Inflammatory macrophage treated with lipopolysaccharide for 1 hour (primary cell): ENCODE results near the gene ITIH1.

Experiments used
- DNase-seq, 2 donors: peaks; one replicate each; pipeline ENCODE4 v3.0.0-alpha.2; 2020 to 2022

Gene ITIH1

DNA sequence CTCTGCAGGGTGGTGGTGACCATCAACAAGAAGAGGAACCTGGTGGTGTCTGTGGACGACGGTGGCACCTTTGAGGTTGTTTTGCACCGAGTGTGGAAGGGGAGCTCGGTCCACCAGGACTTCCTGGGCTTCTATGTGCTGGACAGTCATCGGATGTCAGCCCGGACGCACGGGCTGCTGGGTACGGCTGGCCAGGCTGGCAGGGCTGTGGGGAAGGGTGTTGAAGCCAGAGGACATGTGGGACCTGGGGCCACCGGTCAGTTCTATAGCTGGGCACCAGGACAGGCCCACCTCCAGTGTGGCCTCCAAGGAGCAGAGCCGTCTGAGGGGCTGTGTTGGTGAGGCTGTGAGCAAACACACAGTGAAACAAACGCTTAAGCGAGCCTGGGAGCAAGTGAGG, 13.3 kb downstream of the ITIH1 start:
- DNase-seq = no peak

GRCh38 chr3:52791366-52791765, 14.0 kb downstream of the ITIH1 start:
- no peak for DNase-seq

DNA sequence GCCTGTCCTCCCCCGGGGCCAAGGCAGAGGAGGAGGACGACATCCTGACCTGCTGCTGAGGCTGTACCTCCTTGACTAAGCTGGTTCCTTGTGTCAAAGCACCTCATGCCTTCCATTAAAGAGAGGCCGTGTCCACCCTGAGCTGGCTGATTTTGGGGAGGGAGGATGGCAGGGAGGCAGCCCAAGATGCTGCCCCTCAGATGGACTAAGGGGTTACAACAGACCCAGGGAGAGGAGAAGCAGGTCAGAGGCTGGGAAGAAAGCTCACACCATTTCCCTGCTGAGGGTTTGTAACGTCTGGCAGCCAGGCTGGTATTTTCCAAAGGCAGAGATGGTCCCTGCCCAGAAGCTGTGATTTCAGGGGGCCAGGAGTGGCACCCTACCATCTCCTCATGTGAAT, 14.5 kb downstream of the ITIH1 start:
- no peak for DNase-seq

GRCh38 chr3:52792413-52792812, 15.0 kb downstream of the ITIH1 start:
- DNase-seq = no peak

DNA sequence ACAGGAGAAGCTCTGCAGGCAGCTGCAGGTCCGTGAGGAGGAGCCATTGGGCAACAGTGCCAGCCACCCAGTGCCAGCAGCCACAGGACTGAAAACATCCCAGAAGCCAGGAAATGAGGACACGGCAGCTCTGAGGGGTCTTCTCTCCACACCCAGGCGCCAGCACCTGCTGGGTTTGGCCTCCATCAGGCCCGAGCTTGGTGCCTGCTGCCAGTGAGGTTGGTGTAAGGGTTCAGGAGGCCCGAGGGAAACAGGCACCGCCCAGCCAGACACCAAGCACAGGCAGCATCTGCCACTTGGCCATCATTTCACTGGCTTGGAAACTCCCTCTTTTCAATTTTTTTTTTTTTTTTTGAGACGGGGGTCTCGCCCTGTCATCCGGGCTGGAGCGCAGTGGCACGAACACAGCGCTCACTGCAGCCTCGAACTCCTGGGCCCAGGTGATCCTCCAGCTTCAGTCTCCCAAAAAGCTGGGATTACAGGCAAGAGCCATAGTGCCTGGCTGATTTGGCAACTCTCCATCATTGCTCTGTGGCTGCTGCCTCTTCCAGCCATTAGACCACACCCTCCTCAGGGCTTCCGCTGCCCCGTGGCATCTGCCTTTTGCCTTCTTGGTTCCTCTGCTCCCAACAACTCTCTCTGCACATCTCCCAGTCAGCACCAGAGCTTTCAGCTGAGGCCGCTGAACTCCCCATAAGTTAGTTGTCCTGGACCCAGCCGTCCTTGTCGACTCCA, 15.7 kb downstream of the ITIH1 start:
- peak in 1 of 2 donors; percentile 26 for DNase-seq

DNA sequence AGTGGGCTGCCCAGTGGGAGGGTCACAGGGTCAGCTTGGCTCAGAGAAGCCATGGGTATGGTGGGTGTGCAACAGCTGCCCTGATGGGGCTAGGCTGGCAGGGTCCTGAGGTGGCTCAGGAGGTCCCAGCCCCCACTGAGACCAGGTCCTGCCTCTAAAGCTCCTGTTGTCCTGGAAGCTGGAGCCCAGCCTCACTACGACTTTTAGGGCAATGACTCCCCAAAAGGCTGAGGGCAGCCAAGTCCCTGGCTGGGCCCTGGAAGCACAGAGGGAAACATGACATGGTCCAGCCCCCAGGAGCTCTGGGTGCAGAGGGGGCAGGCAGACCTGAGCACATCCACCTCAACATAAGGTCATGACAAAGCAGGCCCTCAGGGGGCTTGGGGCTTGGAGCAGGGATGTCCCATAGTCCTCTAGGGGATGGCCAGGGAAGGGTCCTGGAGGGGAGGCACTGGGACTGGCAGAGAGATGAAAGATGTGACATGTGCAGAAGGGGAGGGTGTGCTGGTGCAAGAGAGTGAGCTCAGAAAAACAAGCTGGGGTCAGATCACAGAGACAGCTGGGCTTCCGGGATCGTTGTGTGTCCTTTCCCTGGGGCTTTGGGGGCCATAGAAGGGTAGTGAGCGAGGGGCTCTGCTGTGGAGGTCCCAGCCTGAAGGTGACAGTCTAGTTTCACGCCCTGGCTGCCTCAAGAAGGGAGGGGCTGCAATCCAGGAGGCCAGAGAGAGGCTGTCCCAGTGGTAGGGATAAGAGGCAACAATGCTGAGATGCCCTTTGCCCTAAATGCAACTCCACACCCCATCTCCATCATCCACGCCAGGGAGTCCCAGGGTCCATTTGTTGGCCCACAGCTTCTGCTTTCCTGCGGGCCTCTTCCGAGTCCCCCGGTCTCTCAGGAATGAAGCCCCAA, 16.6 kb downstream of the ITIH1 start:
- DNase-seq = no peak

- no peak for DNase-seq
Observed at GRCh38 chr3:52794612-52795099, 17.3 kb downstream of the ITIH1 start, which contains the start of gene ITIH3. ITIH3 (plus strand) TSS chr3:52794796; CDS start chr3:52794804, 8 bp downstream.

DNA sequence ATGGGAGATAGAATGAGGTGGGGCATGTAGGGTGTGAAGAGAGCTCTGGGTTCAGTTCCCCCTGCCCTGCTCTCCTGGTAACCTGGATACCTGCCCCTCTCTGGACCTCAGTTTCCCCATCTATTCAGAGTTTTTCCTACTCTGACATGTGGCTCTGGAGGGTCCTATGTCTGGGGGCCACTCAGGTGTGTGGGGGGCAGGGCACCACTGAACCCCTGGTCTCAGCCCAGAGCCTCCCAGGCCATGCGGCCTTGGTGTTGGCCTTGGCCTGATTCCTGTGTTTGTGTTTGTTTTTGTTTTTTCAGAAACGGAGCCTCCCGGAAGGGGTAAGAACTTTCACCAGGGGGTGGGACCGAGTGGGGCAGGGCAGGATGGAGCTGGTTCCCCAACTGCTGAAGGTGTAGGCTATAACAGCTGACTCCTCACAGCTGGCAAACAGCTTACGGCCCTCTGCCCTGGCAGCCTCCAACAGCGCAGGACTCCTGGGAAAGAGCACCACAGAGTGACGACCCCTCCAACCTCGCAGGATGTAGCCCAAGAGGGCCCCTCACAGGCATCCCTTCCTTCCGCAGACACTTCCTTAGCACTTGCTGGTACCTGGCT, 18.0 kb downstream of the ITIH1 start:
- DNase-seq = no peak

- DNase-seq = no peak
Observed at GRCh38 chr3:52796411-52796810, 19.0 kb downstream of the ITIH1 start.

GRCh38 chr3:52798376-52798977, 21.1 kb downstream of the ITIH1 start:
- DNase-seq = no peak

GRCh38 chr3:52798978-52799476, 21.6 kb downstream of the ITIH1 start:
- peak; percentile 11 to 53 for DNase-seq

DNA sequence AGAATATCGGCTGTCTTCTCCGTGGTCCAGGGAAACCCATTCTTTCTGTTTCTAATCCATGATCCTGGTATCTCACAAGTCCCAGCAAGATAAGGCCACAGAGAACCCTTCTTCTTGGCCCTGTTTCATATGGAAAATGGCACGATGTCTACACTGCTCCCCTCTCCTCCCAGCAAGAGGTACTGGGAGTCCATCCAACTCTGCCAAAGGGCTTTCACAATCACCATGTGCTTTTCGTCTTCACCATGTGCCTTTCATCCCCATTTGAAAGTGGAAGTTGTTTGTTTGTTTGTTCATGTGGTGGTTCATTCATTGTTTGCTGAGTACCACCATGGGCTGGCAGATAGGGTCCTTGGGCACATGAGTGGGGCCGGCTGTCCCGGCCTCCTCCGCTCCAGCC, 22.7 kb downstream of the ITIH1 start:
- no peak for DNase-seq

GRCh38 chr3:52801839-52802238, 24.4 kb downstream of the ITIH1 start:
- DNase-seq = no peak

- DNase-seq = no peak
Observed at GRCh38 chr3:52805270-52806039, 28.1 kb downstream of the ITIH1 start.

DNA sequence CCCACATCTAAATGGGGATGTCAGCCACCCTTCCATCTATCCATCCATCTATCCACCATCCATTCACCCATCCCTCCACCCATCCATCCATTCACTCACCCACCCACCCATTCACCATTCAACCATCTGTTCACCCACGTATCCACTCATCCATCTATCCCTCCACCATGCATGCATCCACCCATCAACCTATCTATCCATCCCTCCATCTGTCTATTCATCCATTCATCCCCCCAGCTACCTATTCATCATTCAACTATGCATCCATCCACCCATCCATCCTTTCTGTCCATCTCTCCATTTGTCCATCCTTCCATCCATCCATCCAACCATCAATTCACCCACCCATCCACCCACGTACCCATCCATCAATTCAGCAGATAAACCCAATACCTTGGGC, 31.8 kb downstream of the ITIH1 start:
- DNase-seq = no peak

GRCh38 chr3:52809662-52810377, 32.4 kb downstream of the ITIH1 start:
- no peak for DNase-seq

DNA sequence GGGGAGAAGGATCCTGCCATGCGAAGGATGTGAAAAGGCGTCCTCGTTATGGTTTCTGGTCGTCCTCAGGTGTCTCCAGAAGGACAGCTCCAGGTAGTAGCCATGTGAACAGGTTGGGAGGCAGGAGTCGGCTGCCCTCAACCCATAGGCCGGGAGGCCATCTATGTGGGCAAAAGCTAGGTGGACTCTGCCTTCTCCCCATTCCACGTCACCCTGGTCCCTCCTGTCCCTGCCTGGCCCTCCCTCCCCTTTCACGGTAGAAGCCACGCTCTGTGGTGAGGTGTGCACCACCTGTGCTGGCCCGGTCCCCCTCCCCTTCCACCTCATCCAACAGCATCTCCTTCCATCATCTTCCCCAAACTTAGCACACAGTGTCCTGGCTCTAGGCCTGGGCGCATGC, 33.5 kb downstream of the ITIH1 start:
- no peak for DNase-seq

GRCh38 chr3:52811452-52812011, 34.1 kb downstream of the ITIH1 start:
- no peak for DNase-seq

DNA sequence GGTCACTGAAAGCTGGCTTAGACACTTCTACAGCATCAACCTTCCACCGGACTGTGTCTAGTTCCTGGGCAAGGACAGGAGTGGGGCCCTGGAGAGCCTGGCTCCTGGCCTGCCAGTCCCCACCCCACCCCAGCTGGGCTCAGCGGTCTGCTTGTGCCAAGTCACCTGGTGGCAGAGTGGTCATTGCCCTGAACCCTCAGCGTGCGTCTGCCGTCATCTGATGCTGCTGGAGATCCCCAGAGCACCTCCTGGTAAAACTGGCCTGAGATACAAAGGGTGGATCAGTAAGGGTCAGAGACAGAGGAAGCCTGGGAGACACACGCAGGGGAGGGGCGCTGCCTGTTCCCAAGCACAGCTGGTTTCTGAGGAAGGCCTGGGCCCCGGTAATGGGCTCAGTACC, 36.4 kb downstream of the ITIH1 start:
- no peak for DNase-seq

DNA sequence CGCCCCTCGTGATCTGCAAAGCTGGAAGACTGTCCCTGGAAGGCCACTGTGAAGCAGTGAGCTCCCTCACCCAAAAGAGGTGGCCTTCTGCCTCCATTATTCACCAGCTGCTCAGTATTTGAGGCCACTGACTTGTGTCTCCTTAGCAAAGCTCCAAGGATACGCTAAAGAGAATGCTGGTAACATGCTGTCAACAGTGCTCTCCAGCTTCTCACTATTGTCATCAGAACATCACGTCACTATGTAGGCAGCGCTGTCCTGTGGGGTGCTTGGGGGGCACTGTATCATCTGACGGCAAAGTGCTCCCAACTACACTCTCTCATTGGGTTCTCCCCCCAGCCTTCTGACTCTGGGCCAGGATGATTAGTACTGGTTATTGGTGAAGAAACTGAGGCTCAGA, 38.8 kb downstream of the ITIH1 start:
- DNase-seq = no peak

DNA sequence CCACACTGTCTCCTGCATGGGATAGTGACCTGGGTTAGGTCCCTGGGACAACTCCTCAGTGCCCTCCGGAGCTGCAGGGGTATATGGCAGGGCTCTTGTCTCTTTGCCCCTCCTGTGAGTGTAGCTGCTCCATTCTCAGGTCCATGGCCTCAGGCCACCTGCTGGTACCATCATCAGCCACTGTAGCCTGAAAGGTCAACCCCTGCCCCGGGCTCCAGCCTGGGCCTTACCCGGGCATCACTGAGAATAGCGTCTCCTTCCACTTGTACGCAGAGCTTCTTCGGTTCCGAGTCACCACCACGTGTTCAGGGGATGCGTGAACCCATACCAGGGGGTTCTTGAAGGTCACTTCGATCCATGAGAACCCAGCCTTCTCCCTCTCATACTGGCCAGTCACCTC, 39.3 kb downstream of the ITIH1 start:
- no peak for DNase-seq
